Measurements from ENCODE around the gene KRTAP6-3.

The KRTAP6-3 gene

GRCh38 chr21:30592140-30592539 lies at the start of gene KRTAP6-3:
KRTAP6-3 (plus strand) TSS chr21:30592440; CDS start chr21:30592446, 6 bp downstream.
- DNase-seq (ENCODE audit: low read depth in 2 of 2, low spot score in 1 of 2) = no peak

- DNase-seq (ENCODE audit: low read depth in 2 of 2, low spot score in 1 of 2) = no peak
Measured at GRCh38 chr21:30552782-30553181, 39.5 kb upstream of the KRTAP6-3 start.

GRCh38 chr21:30555095-30555494 lies 37.1 kb upstream of the KRTAP6-3 start:
- no peak for DNase-seq (ENCODE audit: low read depth in 2 of 2, low spot score in 1 of 2)

GRCh38 chr21:30561264-30561895 lies 30.9 kb upstream of the KRTAP6-3 start, which contains the start of gene KRTAP19-7:
KRTAP19-7 (minus strand) TSS chr21:30561314; CDS start chr21:30561289, 25 bp downstream.
- DNase-seq (ENCODE audit: low read depth in 2 of 2, low spot score in 1 of 2) = no peak

GRCh38 chr21:30561957-30562356 lies 30.3 kb upstream of the KRTAP6-3 start:
- no peak for DNase-seq (ENCODE audit: low read depth in 2 of 2, low spot score in 1 of 2)

GRCh38 chr21:30563072-30563471 lies 29.2 kb upstream of the KRTAP6-3 start:
- no peak for DNase-seq (ENCODE audit: low read depth in 2 of 2, low spot score in 1 of 2)

- DNase-seq (ENCODE audit: low read depth in 2 of 2, low spot score in 1 of 2) = no peak
Measured at GRCh38 chr21:30563630-30564029, 28.6 kb upstream of the KRTAP6-3 start.

- DNase-seq (ENCODE audit: low read depth in 2 of 2, low spot score in 1 of 2) = no peak
Measured at GRCh38 chr21:30567617-30568016, 24.6 kb upstream of the KRTAP6-3 start.

- no peak for DNase-seq (ENCODE audit: low read depth in 2 of 2, low spot score in 1 of 2)
Measured at GRCh38 chr21:30577766-30578165, 14.5 kb upstream of the KRTAP6-3 start.

GRCh38 chr21:30579346-30579745 lies 12.9 kb upstream of the KRTAP6-3 start:
- DNase-seq (ENCODE audit: low read depth in 2 of 2, low spot score in 1 of 2) = no peak

- no peak for DNase-seq (ENCODE audit: low read depth in 2 of 2, low spot score in 1 of 2)
Measured at GRCh38 chr21:30580132-30580531, 12.1 kb upstream of the KRTAP6-3 start.

GRCh38 chr21:30582870-30583269 lies 9.4 kb upstream of the KRTAP6-3 start:
- no peak for DNase-seq (ENCODE audit: low read depth in 2 of 2, low spot score in 1 of 2)

- DNase-seq (ENCODE audit: low read depth in 2 of 2, low spot score in 1 of 2) = no peak
Measured at GRCh38 chr21:30590297-30590696, 1.9 kb upstream of the KRTAP6-3 start, which contains the start of gene KRTAP22-2. KRTAP22-2 (minus strand) TSS chr21:30590397.

GRCh38 chr21:30598802-30599201 lies 6.6 kb downstream of the KRTAP6-3 start, which contains the start of gene KRTAP6-2:
KRTAP6-2 (minus strand) TSS chr21:30598902; CDS start chr21:30598874, 28 bp downstream.
- no peak for DNase-seq (ENCODE audit: low read depth in 2 of 2, low spot score in 1 of 2)

GRCh38 chr21:30600787-30601186 lies 8.5 kb downstream of the KRTAP6-3 start, which contains the start of gene KRTAP22-1:
KRTAP22-1 (plus strand) TSS chr21:30601087.
- DNase-seq (ENCODE audit: low read depth in 2 of 2, low spot score in 1 of 2) = no peak

- DNase-seq (ENCODE audit: low read depth in 2 of 2, low spot score in 1 of 2) = no peak
Measured at GRCh38 chr21:30605968-30606367, 13.7 kb downstream of the KRTAP6-3 start.

- DNase-seq (ENCODE audit: low read depth in 2 of 2, low spot score in 1 of 2) = no peak
Measured at GRCh38 chr21:30612132-30612531, 19.9 kb downstream of the KRTAP6-3 start.

GRCh38 chr21:30613836-30614235 lies 21.6 kb downstream of the KRTAP6-3 start, which contains the start of gene KRTAP6-1:
KRTAP6-1 (minus strand) TSS chr21:30613930; CDS start chr21:30613904, 26 bp downstream.
- no peak for DNase-seq (ENCODE audit: low read depth in 2 of 2, low spot score in 1 of 2)

GRCh38 chr21:30615199-30615598 lies 23.0 kb downstream of the KRTAP6-3 start:
- DNase-seq (ENCODE audit: low read depth in 2 of 2, low spot score in 1 of 2) = no peak

GRCh38 chr21:30616125-30616524 lies 23.9 kb downstream of the KRTAP6-3 start, which contains the start of gene KRTAP20-1:
KRTAP20-1 (plus strand) TSS chr21:30616425; CDS start chr21:30616455, 30 bp downstream.
- no peak for DNase-seq (ENCODE audit: low read depth in 2 of 2, low spot score in 1 of 2)

GRCh38 chr21:30620080-30620479 lies 27.8 kb downstream of the KRTAP6-3 start:
- DNase-seq (ENCODE audit: low read depth in 2 of 2, low spot score in 1 of 2) = no peak

GRCh38 chr21:30620522-30620921 lies 28.3 kb downstream of the KRTAP6-3 start, which contains the start of gene KRTAP20-4:
KRTAP20-4 (plus strand) TSS chr21:30620627.
- DNase-seq (ENCODE audit: low read depth in 2 of 2, low spot score in 1 of 2) = no peak

GRCh38 chr21:30623362-30623761 lies 31.1 kb downstream of the KRTAP6-3 start:
- DNase-seq (ENCODE audit: low read depth in 2 of 2, low spot score in 1 of 2) = no peak

All from stimulated activated CD8-positive, alpha-beta memory T cell treated with anti-CD3 and anti-CD28 coated beads, Interleukin-4, amount 100 ng/mL, for 1 hour (primary cell).